Measurements from ENCODE around the gene AGAP3.

- TF ChIP-seq POLR2AphosphoS5 (IDR thresholded peaks at IDR 0.05; ENCODE audit: low read depth, low read length): no peak
- TF ChIP-seq, protein P1, sequence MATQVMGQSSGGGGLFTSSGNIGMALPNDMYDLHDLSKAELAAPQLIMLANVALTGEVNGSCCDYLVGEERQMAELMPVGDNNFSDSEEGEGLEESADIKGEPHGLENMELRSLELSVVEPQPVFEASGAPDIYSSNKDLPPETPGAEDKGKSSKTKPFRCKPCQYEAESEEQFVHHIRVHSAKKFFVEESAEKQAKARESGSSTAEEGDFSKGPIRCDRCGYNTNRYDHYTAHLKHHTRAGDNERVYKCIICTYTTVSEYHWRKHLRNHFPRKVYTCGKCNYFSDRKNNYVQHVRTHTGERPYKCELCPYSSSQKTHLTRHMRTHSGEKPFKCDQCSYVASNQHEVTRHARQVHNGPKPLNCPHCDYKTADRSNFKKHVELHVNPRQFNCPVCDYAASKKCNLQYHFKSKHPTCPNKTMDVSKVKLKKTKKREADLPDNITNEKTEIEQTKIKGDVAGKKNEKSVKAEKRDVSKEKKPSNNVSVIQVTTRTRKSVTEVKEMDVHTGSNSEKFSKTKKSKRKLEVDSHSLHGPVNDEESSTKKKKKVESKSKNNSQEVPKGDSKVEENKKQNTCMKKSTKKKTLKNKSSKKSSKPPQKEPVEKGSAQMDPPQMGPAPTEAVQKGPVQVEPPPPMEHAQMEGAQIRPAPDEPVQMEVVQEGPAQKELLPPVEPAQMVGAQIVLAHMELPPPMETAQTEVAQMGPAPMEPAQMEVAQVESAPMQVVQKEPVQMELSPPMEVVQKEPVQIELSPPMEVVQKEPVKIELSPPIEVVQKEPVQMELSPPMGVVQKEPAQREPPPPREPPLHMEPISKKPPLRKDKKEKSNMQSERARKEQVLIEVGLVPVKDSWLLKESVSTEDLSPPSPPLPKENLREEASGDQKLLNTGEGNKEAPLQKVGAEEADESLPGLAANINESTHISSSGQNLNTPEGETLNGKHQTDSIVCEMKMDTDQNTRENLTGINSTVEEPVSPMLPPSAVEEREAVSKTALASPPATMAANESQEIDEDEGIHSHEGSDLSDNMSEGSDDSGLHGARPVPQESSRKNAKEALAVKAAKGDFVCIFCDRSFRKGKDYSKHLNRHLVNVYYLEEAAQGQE (IDR thresholded peaks at IDR 0.05; ENCODE audit: insufficient read depth in 1 of 2, low read depth in 2 of 2, low read length in 1 of 2): no peak
These were observed 101.9 kb downstream of the AGAP3 start for GRCh38 chr7:151188252-151188542.

Measured in Panc1 (cell line).